Mesothelial cell of epicardium (in vitro differentiated cells): Measurements from ENCODE around the gene MAP1LC3B. TPM values are rescaled to one million over a fixed set of nuclear protein-coding genes. Genes with fewer than 3 reads are reported as not detected.
A peak's percentile ranks its signal among the peaks of the same experiment; 100 is the strongest.

ENCODE experiments used
- DNase-seq, 2 experiments: peaks; one replicate each; pipeline ENCODE4 v3.0.0; 2021; ENCODE audit warnings: low spot score in 2 of 2; ENCODE audit not compliant: unreplicated experiment in 2 of 2
- H3K27ac Mint-ChIP-seq: 2 replicates; pipeline ENCODE4 v1.8.0; 2021; ENCODE audit warnings: mixed read lengths
- H3K27me3 Mint-ChIP-seq: 2 replicates; pipeline ENCODE4 v1.8.0; 2021; ENCODE audit warnings: low read depth, mixed read lengths
- H3K36me3 Mint-ChIP-seq: 2 replicates; pipeline ENCODE4 v1.8.0; 2021; ENCODE audit warnings: mixed read lengths
- H3K4me1 Mint-ChIP-seq: 2 replicates; pipeline ENCODE4 v1.8.0; 2021; ENCODE audit warnings: mixed read lengths
- H3K4me3 Mint-ChIP-seq: 2 replicates; pipeline ENCODE4 v1.8.0; 2021; ENCODE audit warnings: mild to moderate bottlenecking, moderate library complexity, mixed read lengths
- H3K9me3 Mint-ChIP-seq: 2 replicates; pipeline ENCODE4 v1.8.0; 2021; ENCODE audit warnings: mixed read lengths
- CTCF ChIP-seq: fragments of 200-600 bp; sonication (generic); IDR thresholded peaks from one replicate; pipeline ENCODE4 v1.5.0; 2021; ENCODE audit warnings: antibody characterized with exemption; ENCODE audit not compliant: unreplicated experiment
- total RNA-seq: library from RNA; stranded (reverse); gene quantifications from 3 replicates; pipeline ENCODE4 v1.2.1, GENCODE V29; 2021

The MAP1LC3B gene
- total RNA-seq: 39.6 to 41.6 TPM (median 41.2 TPM) in 3 replicates

DNA sequence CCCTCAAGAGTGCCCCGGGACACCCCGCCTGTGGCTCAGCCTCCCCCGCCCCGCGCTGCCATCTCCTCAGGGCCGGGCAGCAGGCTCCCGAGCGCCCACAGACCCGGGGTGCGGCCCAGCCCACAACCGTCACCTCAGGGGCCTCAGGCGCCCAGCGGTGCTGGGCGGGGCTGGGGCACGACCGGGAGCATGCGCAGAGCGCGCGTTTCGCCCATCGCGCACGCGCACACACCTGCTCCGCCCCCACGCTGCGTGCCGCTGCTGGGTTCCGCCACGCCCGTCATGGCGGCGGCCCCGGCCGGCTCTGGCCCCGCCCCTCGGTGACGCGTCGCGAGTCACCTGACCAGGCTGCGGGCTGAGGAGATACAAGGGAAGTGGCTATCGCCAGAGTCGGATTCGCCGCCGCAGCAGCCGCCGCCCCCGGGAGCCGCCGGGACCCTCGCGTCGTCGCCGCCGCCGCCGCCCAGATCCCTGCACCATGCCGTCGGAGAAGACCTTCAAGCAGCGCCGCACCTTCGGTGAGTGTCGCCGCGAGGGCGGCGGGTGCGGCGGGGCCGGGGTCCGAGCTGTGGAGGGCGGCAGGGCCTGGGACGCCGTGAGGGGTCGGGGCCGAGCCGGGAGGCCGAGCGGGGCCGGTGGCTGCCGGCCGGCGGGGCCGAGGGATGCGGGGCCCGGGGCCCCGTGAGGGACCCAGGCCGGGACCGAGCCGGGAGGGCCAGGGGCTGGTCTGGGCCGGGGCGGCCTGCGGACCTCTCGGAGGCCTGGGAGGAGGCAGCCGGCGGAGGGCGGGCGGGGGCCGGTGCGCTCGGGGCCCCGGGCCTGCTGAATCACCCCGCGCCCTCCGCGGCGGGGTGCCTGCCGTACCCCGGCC lies at the start of gene MAP1LC3B:
MAP1LC3B (plus strand) TSS at position 387 of the 871 bp plus-strand sequence; CDS start at position 479, 92 bp downstream.
- Mint-ChIP-seq H3K27ac (peak within 1 kb of the TSS; percentile 99), H3K9me3 (no peaks in the 10 kb centered on the region), H3K4me1 (peaks cover 36% of the 10 kb centered on the region), H3K4me3 (peak within 1 kb of the TSS; percentile 84), H3K27me3 (no peaks in the 10 kb centered on the region), H3K36me3 (no peaks in the 10 kb centered on the region)
- TF ChIP-seq CTCF: no peak
- peak; percentile 98 to 100 for DNase-seq

DNA sequence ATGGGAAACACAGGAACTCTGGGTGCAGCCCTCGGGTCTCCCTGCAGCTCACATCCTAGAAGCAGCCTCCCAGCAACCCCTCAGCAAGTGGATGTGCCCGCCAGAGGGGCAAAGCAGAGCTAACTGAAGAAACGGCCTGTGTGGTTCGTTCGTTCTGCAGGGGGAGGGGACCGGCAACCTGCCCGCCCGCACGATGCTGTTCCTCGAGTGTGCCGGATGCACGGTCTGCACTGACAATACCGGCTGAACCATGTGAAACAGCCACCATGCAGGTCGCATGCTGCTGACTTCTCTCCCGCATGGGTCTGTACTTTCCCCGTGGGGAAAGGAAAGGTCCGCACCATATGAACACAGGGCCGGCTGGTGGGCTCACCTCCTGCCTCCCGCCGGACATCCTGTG lies 49.6 kb upstream of the MAP1LC3B start:
- Mint-ChIP-seq H3K4me1 (no peaks in the 10 kb centered on the region), H3K36me3 (peaks cover 30% of the 10 kb centered on the region), H3K4me3 (no peak overlapping the region), H3K9me3 (no peaks in the 10 kb centered on the region), H3K27me3 (no peaks in the 10 kb centered on the region), H3K27ac (no peak overlapping the region)
- TF ChIP-seq CTCF: no peak
- DNase-seq: no peak

- Mint-ChIP-seq H3K9me3 (no peaks in the 10 kb centered on the region), H3K36me3 (peaks cover 28% of the 10 kb centered on the region), H3K27ac (no peak overlapping the region), H3K27me3 (no peaks in the 10 kb centered on the region), H3K4me3 (no peak overlapping the region), H3K4me1 (no peaks in the 10 kb centered on the region)
- no peak for TF ChIP-seq CTCF
- no peak for DNase-seq
These were observed 49.0 kb upstream of the MAP1LC3B start for GRCh38 chr16:87342978-87343752.

DNA sequence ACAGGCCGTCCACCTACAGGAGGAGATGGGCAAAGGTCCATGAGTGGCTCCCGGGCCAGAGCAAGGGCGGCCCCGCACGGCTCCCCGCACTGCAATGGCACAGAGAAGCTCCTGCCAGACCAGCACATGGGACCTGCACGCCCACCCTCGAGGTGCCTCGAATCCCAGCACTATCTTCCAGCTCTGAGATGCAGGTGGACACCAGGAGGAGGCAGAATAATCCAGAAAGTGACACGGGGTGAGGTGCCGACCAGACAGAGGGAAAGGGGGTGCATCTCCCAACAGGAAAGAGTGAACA lies 48.4 kb upstream of the MAP1LC3B start:
- H3K9me3 Mint-ChIP-seq: no peaks in the 10 kb centered on the region
- no peaks in the 10 kb centered on the region for H3K27me3 Mint-ChIP-seq
- H3K4me1 Mint-ChIP-seq: no peaks in the 10 kb centered on the region
- DNase-seq: no peak
- no peak overlapping the region for H3K4me3 Mint-ChIP-seq
- no peak overlapping the region for H3K27ac Mint-ChIP-seq
- peaks cover 28% of the 10 kb centered on the region for H3K36me3 Mint-ChIP-seq
- TF ChIP-seq CTCF: no peak

DNA sequence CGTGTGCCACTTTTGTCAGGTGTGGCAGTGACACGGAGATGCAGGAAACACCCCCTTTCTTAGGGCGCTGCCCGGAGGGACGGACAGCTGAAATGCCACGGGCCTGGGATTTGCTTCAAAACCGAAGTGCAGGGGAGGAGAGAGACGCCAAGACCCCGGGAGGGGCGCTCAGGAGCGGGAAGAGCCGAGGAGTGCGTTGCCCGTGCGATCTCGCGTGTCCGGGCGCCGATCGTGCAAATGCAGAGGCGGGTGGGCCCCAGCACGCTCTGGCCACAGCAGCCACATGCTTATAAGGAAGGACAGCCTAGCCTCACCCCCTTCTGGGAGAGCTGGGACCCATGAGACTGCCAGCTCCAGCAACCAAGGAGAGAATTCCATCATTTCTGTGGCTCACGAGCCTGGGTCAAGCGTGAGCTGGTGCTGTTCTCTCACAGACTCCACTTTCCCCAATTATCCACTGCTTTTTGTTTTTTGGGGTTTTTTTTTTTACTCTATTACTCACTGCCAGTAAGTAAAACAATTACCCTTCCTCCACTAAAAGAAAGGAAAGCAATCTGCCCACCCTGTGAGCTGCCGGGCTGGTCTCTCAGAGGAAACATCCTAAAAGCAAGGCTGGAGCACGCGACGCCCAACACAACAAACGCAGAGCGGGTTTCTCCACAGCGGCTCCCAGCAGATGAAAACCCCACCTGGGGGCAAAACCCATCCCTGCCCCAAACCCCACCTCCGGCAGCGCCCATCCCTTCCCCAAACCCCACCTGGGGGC lies 47.8 kb upstream of the MAP1LC3B start:
- DNase-seq: no peak
- Mint-ChIP-seq H3K4me3 (no peak overlapping the region), H3K36me3 (peaks cover 27% of the 10 kb centered on the region), H3K4me1 (no peaks in the 10 kb centered on the region), H3K9me3 (no peaks in the 10 kb centered on the region), H3K27ac (no peak overlapping the region), H3K27me3 (no peaks in the 10 kb centered on the region)
- no peak for TF ChIP-seq CTCF
